T-helper 1 cell (primary cell): ENCODE measurements around the gene IST1.
A peak's percentile ranks its signal among the peaks of the same experiment; 100 is the strongest.
"Not testable (repeated sequence)": the region's sequence is repeated elsewhere in the genome, so short reads cannot be mapped to it uniquely, and the experiment has no call there.

Experiments used
- DNase-seq, 5 donors: peaks; one replicate each; pipeline ENCODE4 v3.0.0-alpha.2; 2012 to 2020

IST1 gene

DNA sequence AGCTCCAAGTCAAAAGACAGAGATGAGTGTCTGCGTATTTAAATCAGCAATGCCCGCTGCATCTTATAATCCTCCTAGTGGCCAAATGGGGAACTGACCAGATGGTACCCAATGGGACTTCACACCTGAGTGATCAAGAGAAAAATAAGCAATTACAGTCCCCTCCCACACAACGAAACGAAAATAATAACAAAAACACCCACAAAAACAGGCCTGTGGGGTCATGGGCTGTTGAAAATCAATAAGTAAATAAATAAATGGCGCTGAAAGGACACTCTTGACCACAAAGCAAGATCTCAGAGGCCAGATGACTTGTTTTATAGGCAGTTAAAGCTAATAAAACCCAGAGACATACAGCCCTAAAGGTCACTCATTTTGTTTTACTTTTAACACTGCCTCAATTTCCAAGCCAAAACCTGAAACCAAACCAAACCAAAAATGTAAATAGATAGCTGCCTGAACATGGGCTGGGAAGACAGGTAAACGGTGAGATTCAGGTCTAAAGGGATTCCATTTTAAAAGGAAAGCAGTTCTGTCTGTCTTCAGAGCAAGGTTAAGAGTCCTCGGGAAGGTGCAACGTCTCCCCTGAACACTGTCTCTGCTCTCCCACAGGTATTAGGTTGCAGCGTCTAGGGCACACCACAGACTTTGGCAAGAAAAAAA lies 12.7 kb upstream of the IST1 start:
- DNase-seq: peak; percentile 42 to 84 (median 71)

DNA sequence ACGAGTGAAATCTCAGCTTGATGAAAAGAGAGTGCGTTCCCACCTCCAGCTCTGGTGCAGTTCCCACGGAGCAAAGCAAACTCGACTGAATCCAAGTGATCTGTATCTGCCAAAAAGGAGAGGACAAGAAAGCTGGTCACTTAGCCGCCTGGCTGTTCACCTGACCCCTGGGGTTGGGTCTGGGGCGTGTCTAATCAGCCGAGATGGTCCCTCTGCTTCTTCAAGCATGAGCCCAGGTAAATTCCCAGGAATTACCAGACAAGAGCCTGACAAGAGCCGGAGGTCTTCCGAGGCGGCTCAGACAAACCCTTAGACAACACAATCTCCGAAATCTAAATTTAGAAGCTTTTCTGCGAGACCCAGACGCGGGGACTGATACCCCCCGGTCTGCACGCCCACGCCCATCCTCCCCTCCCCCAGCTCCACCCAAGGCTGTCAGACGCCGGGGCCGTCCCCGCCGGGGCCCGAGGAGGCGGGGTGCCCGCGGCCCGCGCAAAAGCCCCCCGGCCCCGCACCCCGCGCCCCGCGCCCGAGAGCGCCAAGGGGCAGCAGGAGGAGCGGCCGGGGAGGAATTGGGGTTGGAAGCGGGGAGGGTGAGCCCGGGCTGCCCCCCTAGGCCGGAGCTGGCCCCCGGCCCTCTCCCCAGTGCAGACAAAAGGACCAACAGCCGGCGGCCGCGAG lies 12.0 kb upstream of the IST1 start:
- DNase-seq: peak; percentile 10 to 61 (median 47)

DNA sequence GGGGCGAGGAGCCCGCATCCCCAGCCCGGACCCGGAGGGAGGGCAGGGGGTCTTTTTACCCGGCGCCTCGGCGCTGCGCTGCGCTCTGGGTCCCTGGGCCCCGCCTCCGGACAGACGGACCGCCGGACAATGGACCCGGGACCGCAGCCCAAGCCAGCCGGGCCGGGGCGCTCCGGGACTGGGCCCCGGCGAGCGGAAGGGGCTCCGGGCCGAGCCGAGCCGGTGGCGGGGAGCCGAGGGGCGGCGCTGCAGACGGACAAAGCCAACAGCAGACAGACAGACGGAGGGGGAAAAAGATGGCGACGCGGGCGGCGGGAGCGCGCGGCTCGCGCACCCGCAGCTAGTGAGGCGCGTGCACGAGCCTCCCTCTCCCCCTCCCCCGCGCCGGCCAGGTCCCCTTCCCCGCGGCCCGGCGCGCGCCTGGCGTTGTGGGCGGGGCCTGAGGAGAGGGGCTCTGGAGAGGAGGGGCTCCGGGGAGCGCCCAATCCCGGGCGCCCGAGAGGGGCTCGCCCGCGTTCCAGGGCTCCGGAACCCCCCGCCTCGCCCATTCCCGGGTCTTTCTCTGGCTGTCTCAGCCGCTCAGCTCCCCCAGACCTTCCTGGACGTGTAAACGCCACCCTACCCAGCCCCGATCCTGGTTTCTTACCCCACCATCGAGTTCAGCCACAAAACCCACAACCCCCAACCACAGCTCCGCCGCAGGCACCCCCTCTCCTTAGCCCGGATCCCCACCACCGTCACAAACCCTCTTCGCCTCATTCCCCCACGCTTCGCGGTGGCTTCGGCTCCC lies 11.3 kb upstream of the IST1 start, which contains the start of gene ZNF821:
ZNF821 (minus strand) TSS at position 334 of the 790 bp plus-strand sequence. CDS start 4,236 bp downstream, outside the sequence.
- peak; percentile 62 to 80 (median 75) for DNase-seq

DNA sequence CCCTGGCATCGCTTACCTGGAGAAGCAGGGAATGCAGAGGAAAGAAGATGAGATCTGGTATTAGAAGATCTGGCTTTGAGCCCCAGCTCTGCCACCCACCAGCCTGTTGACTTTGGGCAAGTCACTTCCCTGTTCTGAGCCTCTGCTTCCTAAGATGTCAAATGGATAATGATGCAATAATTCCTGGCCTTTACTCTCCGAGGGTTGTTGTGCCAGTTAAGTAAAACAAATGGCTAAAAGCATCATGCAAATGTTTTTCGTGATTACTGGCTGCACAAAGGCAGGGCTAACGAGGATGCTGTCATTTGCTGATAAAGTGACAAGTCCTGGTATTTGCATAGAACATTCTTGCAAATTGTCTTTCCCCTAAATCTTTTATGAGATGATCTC lies 10.1 kb upstream of the IST1 start:
- no peak for DNase-seq

DNA sequence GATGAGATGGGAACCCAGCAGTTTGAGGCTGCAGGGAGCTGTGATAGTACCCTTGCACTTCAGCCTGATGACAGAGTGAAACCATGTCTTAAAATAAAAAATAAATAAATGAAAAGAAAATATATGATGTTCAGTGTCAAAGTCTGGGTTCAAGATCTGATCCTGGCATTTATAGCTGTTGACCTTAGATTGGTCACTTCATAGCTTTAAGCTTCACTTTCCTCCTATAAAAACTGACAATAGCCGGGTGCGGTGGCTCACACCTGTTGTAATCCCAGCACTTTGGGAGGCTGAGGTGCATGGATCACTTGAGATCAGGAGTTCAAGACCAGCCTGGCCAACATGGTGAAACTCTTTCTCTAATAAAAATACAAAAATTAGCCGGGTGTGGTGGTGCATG lies 6.2 kb upstream of the IST1 start:
- no peak for DNase-seq

DNA sequence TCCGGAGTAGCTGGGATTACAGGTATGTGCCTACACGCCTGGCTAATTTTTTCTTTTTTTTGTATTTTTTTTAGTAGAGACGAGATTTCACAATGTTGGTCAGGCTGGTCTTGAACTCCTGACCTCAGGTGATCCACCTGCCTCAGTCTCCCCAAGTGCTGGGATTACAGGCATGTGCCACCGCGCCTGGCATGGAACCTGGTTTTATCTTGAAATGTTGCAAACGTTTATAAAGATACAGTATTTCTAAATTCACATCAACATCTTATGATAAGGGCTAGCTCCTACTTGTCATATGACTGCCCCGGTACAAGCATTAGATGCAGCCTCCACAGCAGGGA lies 1.5 kb upstream of the IST1 start:
- DNase-seq: no peak

DNA sequence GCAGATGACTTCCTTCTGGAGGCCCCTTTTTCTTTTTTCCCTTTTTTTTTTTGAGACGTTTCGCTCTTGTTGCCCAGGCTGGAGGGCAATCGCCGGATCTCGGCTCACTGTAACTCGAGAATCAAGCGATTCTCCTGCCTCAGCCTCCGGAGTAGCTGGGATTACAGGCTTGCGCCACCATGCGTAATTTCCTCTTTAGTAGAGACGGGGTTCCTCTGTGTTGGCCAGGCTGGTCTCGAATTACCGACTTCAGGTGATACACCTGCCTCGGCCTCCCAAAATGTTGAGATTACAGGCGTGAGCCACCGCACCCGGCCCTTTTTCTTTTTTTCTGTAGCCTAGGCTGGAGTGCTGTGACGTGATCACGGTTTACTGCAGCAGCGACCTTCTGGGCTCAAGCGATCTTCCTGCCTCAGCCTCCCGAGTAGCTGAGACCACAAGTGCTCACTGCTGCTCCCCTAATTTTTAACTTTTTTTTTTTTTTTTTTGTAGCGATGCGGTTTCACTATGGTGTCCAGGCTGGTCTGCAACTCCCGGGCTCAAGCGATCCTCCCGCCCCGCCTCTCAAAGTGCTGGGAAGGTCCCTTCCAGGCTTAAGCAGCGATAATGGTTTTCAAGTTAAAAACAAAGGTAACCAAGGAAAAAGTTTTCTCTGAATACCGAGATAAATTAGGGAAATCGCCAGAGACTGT lies 956 bp upstream of the IST1 start:
- peak in 3 of 5 donors; percentile 17 to 42 (median 21) for DNase-seq

DNA sequence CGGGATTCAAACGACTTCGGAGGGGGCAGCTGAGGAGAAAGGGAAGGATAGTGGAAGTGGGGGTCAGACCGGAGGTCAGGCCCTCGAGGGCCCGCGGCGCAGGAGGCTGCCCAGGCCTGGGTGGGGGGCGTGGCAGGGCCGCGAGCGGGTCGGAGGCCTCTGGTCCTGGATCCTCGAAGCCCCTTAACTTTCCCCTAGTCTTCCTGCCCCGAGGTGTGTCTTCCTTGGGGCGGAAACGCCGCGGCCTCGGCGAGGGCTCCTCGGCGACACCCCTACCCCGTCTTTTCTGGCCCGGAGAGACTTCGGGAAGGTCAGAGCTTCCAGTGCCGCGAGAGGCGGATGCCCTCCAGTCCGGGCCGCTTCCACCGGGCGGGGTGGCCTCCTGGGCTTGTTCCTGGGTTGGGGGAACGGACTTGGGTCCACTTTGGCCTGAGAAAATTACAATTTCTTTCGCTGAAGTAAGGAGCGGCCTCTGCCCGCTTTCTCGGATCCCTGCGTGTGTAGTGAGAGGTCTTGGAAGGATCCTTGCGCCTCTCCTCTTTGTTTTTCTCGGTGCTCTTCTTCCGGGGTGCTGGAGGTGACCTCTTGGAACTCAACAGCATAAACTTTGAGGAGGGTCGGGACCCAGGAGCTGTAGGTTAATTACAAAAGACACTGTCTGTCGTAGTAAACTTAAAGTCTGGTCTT lies 491 bp downstream of the IST1 start:
- peak in 1 of 5 donors; percentile 27 for DNase-seq

DNA sequence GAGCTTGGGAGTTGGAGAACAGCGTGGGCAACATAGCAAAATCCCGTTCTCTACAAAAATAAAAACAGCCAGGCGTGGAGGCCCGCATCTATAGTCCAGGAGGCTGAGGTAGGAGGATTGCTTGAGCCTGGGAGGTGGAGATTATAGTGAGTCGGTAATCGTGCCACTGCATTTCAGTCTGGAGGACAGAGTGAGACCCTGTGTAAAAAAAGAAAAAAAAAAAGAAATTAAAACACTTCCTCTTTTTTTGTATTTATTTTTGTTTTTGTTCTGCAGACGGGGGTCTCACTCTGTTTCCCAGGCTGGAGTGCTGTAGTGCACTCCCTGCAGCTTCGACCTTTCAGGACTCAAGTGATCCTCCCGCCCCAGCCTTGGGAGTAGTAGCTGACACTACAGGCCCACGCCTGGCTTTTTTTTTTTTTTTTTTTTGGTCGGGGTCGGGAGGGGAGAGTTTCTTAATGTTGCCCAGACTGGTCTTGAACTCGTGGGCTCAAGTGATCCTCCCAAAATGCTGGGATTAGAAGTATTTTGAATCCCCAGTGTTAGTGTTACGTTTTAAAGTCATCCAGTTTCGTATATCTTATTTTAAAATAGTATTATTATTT lies 1.5 kb downstream of the IST1 start:
- no peak for DNase-seq

DNA sequence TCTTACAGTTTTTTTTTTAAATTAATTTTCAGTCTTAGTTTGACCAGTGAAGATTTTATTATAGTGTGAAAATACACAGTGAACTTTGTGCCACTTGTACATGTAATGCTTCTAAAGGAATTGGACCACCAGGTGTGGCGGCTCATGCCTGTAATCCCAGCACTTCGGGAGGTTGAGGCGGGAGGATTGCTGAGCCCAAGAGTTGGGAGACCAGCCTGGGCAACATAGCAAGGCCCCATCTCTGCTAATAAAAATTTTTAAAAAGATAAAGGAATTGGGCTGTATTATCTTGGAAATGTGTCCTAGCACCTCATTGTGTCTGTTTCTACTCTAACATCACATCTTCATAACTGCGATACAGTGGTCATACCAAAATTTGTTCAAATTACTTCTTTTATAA lies 3.8 kb downstream of the IST1 start:
- no peak for DNase-seq

DNA sequence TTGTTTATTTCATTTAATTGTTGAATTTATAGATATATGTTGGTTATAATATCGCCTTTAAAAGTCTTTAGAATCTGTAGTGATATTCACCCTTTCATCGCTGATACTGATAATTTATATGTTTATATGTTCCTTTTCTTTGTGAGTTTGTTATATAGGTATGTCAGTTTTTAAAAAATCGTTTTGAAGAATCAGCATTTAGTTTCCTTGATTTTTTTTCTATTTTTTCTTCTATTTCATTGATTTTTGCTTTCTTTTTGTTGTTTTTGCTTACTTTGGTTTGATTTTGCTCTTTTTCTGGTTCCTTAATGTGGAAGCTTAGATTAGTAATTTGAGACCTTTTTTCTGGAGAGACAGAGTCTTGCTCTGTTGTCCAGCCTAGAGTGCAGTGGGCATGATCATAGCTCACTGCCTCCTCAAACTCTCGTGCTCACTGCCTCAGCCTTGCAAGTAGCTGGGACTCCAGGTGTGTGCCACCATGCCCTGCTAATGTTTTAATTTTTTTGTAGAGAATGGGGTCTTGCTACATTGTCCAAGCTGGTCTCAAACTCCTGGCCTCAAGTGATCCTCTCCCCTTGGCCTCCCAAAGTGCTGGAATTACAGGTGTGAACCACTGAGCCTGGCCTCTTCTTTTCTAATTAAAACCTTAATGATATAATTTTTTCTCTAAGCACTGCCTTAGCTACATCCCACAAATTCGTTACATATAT lies 7.5 kb downstream of the IST1 start:
- no peak for DNase-seq

DNA sequence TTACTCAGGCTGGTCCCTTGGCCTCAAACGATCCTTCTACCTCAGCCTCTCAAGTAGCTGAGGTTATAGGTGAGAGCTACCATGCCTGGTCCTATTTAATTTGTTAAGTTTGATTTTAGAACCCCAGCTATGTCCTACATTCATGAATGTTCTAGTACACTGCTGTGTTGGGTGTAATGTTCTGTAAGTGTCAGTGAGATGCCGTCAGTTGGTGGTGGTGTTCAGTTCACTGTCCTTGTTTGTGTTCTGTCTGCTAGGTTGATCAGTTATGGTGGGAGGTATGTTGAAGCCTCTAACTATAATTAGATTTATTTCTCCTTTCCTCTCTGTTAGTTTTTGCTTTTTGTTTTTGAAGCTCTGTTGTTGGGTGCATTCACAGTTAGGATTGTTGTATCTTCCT lies 8.3 kb downstream of the IST1 start:
- DNase-seq: no peak

DNA sequence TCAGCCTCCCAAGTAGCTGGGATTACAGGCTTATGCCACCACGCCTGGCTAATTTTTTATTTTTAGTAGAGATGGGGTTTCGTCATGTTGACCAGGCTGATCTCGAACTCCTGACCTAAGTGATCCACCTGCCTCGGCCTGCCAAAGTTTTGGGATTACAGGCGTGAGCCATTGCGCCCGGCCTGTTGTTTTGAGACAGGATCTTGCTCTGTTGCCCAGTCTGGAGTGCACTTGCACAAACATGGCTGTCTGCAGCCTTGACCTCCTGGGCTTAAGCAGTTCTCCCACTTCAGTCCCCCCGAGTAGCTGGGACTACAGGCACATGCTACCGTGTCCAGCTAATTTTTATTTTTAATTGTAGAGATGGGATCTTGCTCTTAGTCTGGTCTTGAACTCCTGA lies 8.9 kb downstream of the IST1 start:
- no peak for DNase-seq

DNA sequence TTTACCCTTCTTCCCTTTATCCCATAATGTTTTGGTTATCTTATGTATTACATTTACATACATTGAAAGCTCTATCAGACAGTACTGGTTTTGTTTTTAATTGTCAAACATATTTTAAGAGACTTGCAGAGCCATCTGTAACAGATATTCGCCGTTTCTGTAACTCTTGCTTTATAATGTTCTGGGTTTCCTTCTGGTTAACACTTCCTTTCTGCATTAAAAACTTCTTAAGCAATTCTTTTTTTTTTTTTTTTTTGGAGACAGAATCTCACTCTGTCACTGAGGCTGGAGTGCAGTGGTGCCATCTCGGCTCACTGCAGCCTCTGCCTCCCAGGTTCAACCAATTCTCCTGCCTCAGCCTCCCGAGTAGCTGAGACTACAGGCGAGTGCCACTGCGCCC lies 10.4 kb downstream of the IST1 start:
- not testable (repeated sequence) for DNase-seq

DNA sequence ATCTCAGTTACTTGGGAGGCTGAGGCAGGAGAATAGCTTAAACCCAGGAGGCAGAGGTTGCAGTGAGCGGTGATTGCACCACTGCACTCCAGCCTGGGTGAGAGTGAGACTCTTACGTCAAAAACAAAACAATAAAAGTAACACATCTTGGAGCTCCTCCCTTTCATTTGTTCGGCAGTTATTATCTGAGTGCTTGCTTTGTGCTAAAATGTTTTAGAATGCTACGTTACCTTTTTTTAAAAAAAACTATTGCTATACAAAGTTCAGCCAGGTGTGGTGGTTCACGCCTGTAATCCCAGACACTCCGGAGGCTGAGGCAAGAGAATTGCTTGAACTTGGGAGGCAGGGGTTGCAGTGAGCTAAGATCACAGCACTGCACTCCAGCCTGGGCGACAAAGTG lies 15.8 kb downstream of the IST1 start:
- no peak for DNase-seq

DNA sequence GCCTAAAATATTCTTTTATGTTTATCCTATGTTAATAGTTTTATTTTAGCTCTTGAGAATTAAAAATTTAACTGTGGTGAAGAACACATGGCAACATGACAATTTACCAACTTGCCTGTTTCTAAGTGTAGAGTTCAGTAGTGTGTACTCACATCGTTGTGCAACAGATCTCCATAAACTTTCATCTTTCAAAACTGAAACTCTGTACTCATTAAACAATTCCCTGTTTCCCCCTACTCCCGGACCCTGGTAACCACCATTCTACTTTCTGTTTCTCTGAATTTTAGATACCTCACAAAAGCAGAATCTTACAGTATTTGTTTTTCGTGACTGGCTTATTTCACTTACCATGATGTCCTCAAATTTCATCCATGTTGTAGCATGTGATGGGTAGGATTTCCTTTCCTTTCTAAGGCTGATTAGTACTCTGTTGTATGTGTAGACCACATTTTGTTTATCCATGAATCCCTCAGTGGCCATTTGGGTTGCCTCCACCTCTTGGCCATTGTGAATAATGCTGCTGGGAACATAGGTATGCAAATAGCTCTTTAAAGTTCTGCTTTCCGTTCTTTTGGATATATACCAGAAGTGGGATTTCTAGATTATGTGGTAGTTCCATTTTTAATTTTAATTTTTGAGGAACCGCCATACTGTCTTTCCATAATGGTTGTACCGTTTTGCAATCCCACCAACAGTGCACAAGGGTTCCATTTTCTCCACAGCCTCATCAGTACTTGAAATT lies 17.4 kb downstream of the IST1 start:
- no peak for DNase-seq

DNA sequence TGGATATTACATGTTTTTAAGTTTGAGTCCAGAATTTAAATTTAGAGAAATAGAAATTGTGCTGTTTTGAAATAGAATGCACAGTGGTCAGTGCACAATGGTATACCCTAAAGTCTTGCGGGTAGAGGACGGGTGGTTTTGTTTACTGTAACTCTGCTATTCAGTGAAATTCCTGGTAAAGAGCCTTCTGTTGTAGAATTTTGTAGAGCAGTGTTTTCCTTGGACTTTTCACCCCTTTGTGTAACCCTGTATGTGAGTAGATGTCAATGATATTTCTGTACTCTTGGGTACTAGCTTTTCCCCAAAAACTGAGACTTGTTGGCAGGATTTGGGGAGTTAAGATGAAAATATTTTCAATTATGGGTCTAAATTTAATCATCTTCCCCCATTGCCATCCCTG lies 19.5 kb downstream of the IST1 start:
- DNase-seq: no peak

DNA sequence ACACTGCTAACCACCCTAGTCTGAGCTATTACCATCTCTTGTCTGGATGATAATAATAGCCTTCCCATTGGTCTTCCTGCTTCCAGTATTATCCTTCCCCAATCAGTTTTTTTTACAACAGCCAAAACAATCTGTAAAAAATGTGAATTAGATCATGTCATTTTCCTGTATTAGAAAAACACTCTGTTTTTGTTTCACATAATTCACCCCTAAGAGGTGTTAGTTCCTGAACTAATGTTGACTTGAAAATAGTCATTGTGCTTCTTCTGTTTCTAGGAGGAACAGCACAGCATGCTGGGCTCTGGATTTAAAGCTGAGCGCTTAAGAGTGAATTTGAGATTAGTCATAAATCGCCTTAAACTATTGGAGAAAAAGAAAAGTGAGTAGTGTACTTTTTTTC lies 20.0 kb downstream of the IST1 start:
- DNase-seq: no peak

DNA sequence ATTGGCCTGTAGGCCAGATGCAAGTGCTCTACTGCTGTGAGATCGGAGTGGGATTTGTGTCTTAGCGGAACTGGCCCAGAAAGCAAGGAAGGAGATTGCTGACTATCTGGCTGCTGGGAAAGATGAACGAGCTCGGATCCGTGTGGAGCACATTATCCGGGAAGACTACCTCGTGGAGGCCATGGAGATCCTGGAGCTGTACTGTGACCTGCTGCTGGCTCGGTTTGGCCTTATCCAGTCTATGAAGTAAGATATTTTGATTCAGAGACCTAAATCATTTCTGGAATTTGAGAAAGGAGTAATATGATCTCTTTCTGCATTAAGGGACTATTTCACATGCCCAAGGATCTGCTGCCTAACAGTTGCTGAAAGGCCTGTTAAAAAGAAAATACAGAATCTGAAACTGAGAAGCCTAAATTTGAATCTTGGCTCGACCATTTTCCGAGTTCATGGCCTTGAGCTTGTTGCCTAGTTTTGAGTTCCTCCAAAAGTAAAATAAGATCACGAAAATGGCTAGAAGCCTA lies 21.1 kb downstream of the IST1 start:
- no peak for DNase-seq

DNA sequence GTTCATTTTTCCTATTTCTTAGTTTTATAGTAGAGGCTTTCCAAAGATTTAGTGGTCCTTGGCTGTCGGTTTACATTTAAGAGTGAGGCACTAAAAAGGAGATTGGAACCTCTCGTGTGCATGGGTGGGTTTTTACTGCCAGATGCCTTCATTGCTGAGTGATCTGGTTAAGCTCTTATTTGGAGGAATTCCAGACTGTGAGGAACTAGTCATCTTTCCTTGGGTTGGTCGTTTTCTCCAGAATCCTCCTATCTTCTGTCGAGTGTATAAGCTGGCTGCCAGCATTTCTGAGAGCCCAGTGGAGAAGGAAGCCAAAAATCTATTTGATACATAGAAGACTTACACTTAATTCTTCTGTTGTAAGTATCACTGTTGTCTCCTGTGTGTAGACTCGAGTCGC lies 22.6 kb downstream of the IST1 start:
- no peak for DNase-seq

DNA sequence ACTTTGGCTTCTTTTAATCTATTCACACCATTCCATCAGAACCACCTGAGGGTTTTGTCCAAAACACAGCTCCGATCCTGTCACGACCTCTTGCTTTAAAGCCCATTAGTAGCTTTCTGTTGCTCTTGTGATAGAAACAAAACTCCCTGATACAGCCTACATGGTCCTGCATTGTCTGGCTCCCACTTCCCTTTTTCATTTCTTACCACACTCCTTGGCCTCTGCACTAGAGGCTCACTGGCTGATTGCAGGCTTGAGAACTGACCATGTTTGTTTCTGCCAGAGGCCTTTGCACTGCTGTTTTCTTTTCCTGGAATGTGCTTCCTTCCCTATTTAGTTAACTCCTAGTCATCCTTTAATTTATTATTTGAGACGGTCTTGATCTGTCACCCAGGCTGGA lies 23.7 kb downstream of the IST1 start:
- DNase-seq: no peak
